T-helper 2 cell (primary cell): Measurements from ENCODE around the gene ATAD3B.
"Not testable (repeated sequence)": the region's sequence is repeated elsewhere in the genome, so short reads cannot be mapped to it uniquely, and the experiment has no call there.

ENCODE experiments used
- DNase-seq, 5 experiments: peaks; one replicate each; pipeline versions ENCODE4 v3.0.0 to v3.0.0-alpha.2; 2012 to 2022

ATAD3B gene

GRCh38 chr1:1482856-1483255 is 11.3 kb downstream of the ATAD3B start:
- no peak for DNase-seq

GRCh38 chr1:1483714-1484113 is 12.1 kb downstream of the ATAD3B start:
- no peak for DNase-seq

GRCh38 chr1:1484976-1485750 is 13.6 kb downstream of the ATAD3B start:
- not testable (repeated sequence) for DNase-seq

- not testable (repeated sequence) for DNase-seq
These were observed 14.3 kb downstream of the ATAD3B start for GRCh38 chr1:1485755-1486317.

- DNase-seq = no peak
These were observed 16.1 kb downstream of the ATAD3B start for GRCh38 chr1:1487701-1488100.

GRCh38 chr1:1489231-1489630 is 17.7 kb downstream of the ATAD3B start:
- no peak for DNase-seq

- DNase-seq = no peak
These were observed 18.3 kb downstream of the ATAD3B start for GRCh38 chr1:1489861-1490260.

GRCh38 chr1:1490633-1491230 is 19.2 kb downstream of the ATAD3B start:
- DNase-seq = no peak

- no peak for DNase-seq
These were observed 20.0 kb downstream of the ATAD3B start for GRCh38 chr1:1491601-1492000.

- DNase-seq = not testable (repeated sequence)
These were observed 22.7 kb downstream of the ATAD3B start for GRCh38 chr1:1494311-1494710.

- not testable (repeated sequence) for DNase-seq
These were observed 24.0 kb downstream of the ATAD3B start for GRCh38 chr1:1495461-1495975.

- peak; percentile 49 to 85 (median 69) for DNase-seq
These were observed 33.3 kb downstream of the ATAD3B start for GRCh38 chr1:1504777-1505365.

GRCh38 chr1:1505366-1505798 is 33.8 kb downstream of the ATAD3B start:
- peak in 1 of 5 experiments; percentile 14 for DNase-seq

- not testable (repeated sequence) for DNase-seq
These were observed 34.2 kb downstream of the ATAD3B start for GRCh38 chr1:1505801-1506200.

- DNase-seq = no peak
These were observed 35.7 kb downstream of the ATAD3B start for GRCh38 chr1:1507305-1507704.

- DNase-seq = not testable (repeated sequence)
These were observed 37.4 kb downstream of the ATAD3B start for GRCh38 chr1:1508775-1509464.

GRCh38 chr1:1509465-1509850 is 37.9 kb downstream of the ATAD3B start:
- not testable (repeated sequence) for DNase-seq

- peak in 1 of 5 experiments; percentile 16 for DNase-seq
These were observed 39.5 kb downstream of the ATAD3B start for GRCh38 chr1:1510912-1511532.

GRCh38 chr1:1511533-1512285 is 40.1 kb downstream of the ATAD3B start, which contains the start of gene ATAD3A:
Gene ATAD3A (plus strand): TSS chr1:1512162. CDS start chr1:1512269, 107 bp downstream.
- peak; percentile 90 to 98 (median 94) for DNase-seq

- DNase-seq = peak in 1 of 5 experiments; percentile 23
These were observed 40.9 kb downstream of the ATAD3B start for GRCh38 chr1:1512425-1512824.

GRCh38 chr1:1513675-1514074 is 42.1 kb downstream of the ATAD3B start:
- DNase-seq = not testable (repeated sequence)
